LNCAP (cell line): ENCODE measurements around the gene ATP2B2.

Source experiments
- TF ChIP-seq, protein P1 (sequence below): fragments of 450-650 bp; IDR thresholded peaks from 2 replicates; pipeline ENCODE4 v1.5.1; 2017; ENCODE audit warnings: mild to moderate bottlenecking

The ATP2B2 gene

GRCh38 chr3:10550705-10551104, 45.3 kb upstream of the ATP2B2 start:
- TF ChIP-seq, protein P1, sequence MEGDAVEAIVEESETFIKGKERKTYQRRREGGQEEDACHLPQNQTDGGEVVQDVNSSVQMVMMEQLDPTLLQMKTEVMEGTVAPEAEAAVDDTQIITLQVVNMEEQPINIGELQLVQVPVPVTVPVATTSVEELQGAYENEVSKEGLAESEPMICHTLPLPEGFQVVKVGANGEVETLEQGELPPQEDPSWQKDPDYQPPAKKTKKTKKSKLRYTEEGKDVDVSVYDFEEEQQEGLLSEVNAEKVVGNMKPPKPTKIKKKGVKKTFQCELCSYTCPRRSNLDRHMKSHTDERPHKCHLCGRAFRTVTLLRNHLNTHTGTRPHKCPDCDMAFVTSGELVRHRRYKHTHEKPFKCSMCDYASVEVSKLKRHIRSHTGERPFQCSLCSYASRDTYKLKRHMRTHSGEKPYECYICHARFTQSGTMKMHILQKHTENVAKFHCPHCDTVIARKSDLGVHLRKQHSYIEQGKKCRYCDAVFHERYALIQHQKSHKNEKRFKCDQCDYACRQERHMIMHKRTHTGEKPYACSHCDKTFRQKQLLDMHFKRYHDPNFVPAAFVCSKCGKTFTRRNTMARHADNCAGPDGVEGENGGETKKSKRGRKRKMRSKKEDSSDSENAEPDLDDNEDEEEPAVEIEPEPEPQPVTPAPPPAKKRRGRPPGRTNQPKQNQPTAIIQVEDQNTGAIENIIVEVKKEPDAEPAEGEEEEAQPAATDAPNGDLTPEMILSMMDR = no peak

- TF ChIP-seq, protein P1 = no peak
Observed at GRCh38 chr3:10549617-10550230, 44.3 kb upstream of the ATP2B2 start.

DNA sequence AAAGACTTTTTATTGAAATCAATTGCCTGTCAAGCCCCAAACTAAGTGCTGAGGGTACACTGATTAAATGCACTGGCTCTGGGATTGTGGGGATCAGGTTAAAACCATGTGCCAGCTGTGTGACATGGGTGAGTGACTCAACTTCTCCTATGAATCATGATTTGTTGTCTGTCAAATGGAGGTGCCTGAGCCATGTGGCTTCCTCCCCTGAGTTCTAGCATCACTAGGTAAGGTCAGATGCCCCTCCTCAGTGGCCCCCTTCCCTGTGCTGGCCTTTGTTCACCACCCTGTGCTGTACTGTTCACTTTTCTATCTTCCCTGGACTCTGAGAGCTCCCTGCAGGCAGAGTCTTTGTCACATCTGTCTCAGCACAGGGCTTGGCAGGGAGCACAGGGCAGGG, 43.6 kb upstream of the ATP2B2 start:
- TF ChIP-seq, protein P1 = no peak

DNA sequence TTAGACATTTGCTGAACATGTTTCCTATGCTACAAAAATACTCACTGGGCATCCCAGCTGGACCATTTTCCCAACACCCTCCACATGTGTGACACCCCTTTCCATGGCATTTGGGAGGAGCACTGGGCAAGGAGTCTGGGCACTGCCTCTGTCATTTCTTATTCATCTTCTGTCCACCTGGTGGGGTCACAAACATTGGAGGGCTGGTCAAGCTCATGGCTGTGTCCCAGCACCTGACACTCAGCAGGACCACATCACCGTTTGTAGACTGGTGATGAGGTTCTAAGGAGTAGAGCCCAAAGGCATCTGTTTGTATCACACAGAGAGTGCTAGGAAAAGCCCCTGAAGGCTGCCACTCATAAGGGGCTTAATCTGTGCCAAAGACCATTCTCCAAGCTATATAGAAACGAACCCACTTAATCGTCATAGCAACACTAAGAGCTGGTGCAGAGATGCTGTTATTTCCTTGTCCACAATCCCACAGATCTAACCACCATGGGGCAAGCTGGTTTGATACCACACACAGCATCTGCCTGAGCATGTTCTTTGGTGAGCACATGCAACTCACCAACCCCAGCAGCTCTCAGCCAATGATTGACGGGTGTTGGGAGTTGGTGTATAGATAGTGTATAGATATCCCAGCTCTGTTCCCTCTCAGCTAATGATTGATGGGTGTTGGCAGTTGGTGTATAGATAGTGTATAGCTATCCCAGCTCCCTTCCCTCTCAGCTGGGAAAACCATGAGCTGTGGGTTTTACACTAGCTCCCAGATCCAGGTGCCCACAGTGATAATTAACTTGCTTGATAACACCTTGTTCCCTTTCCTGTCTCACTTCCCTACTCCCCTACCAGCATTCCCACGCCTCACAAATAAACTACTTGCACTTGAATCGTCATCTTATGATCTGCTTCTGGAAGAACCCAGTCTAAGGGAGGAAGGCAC, 42.7 kb upstream of the ATP2B2 start:
- TF ChIP-seq, protein P1 = no peak

DNA sequence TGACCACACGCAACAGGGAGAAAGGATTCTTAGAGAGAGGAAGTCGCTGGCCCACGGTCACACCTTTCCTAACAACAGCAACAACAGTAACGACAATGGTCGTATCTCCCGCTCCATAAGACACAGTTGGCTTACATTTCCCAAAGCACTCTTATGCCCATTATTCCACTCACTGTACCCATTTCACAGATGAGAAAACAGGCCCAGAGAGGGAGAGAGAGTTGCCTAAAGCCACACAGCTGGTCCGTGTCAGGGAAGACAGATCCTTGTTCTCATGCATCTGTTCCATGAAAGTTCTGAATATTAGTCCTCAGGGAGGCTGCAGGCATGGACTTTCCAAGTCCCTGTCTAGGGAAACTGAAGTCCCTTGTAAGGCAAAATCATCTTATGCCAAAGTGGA, 42.0 kb upstream of the ATP2B2 start:
- TF ChIP-seq, protein P1 = no peak

DNA sequence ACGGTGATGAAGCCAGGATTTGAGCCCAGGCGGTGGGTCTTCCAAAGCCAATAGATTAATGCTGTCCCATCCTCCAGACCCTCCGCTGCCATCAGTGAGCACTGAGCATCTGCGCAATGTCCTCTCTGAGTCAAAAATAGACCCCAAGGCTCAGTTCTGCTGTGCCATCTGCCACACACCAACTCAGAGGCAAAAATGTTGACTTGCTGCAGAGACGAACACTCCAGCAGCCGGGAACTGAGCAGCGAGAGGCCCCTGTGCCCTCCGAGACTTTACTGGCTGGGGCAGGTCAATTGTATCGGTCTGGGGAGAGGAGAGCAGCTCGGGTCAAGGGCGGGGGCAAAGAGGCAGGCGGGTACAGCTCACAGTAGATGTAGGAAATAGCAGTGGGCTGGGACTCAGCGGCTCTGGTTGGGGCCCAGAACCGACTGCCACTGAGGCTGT, 41.5 kb upstream of the ATP2B2 start:
- TF ChIP-seq, protein P1 = no peak

DNA sequence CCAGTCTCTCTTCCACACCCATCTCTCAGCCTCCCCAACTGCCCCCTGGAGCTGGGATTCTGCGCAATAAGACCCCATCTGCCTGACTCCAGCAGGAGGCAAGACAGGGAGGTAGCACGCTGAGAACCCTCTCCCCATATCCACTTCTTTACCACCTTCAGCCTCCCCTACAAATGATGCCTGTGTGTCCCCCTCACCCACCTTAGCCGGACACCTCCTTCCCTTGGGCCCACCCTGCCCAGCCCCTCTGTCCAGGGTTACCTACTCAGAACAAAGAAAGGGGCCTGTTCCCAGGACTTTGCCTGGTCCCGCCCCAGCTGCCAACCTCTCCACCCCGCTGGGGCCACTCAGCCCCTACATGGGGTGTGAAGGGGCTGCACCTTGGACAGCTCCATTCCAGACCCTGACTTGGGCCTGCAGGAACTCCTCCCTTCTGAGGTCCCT, 40.8 kb upstream of the ATP2B2 start:
- TF ChIP-seq, protein P1 = no peak
